GM23338 (cell line): ENCODE data around the gene RAMP1.

Source experiments
- EZH2 ChIP-seq: fragments of 200-600 bp; sonication (generic); IDR thresholded peaks from one replicate; pipeline ENCODE4 v1.8.0; 2017; ENCODE audit warnings: antibody characterized with exemption, mild to moderate bottlenecking, low read depth; ENCODE audit not compliant: unreplicated experiment
- JUNB ChIP-seq: IDR thresholded peaks from one replicate; pipeline ENCODE4 v1.6.1; 2016; ENCODE audit warnings: antibody characterized with exemption; ENCODE audit not compliant: unreplicated experiment
- POLR2AphosphoS5 ChIP-seq: IDR thresholded peaks from 2 replicates; pipeline ENCODE4 v1.6.1; 2016; ENCODE audit warnings: antibody characterized with exemption, low read depth
- TF ChIP-seq, protein P1 (sequence below): IDR thresholded peaks from one replicate; pipeline ENCODE4 v1.6.1; 2018; ENCODE audit warnings: antibody characterized with exemption; ENCODE audit not compliant: unreplicated experiment
- TF ChIP-seq, protein P2 (sequence below), 2 experiments: fragments of 200-600 bp in 1 of 2; sonication (generic) in 1 of 2; conservative IDR thresholded peaks; 2 replicates each; pipeline versions ENCODE4 v1.5.1 to v1.6.1; 2016 to 2017; ENCODE audit warnings: antibody characterized with exemption in 2 of 2, low read depth in 2 of 2, mild to moderate bottlenecking in 2 of 2, moderate library complexity in 1 of 2

DNA sequence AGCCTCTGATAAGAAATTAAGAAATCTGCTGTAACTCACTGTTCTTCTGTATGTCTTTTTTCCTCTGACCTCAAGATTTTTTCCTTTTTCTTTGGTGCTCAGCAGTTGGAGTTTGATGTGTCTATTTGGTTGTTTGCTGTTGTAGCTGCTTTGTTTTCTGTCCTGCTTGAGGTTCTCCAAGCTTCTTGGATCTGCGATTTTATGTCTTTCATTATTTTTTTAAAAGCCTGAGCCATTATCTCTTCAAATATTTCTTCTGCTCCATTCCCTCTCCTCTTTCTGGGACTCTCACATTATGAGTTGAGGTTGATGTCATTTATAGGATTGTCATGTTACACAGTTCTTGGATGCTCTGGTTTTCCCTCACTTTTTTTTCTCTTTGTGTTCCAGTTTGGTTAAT is 47.7 kb downstream of the RAMP1 start:
- no peak for TF ChIP-seq EZH2
- TF ChIP-seq, protein P1, sequence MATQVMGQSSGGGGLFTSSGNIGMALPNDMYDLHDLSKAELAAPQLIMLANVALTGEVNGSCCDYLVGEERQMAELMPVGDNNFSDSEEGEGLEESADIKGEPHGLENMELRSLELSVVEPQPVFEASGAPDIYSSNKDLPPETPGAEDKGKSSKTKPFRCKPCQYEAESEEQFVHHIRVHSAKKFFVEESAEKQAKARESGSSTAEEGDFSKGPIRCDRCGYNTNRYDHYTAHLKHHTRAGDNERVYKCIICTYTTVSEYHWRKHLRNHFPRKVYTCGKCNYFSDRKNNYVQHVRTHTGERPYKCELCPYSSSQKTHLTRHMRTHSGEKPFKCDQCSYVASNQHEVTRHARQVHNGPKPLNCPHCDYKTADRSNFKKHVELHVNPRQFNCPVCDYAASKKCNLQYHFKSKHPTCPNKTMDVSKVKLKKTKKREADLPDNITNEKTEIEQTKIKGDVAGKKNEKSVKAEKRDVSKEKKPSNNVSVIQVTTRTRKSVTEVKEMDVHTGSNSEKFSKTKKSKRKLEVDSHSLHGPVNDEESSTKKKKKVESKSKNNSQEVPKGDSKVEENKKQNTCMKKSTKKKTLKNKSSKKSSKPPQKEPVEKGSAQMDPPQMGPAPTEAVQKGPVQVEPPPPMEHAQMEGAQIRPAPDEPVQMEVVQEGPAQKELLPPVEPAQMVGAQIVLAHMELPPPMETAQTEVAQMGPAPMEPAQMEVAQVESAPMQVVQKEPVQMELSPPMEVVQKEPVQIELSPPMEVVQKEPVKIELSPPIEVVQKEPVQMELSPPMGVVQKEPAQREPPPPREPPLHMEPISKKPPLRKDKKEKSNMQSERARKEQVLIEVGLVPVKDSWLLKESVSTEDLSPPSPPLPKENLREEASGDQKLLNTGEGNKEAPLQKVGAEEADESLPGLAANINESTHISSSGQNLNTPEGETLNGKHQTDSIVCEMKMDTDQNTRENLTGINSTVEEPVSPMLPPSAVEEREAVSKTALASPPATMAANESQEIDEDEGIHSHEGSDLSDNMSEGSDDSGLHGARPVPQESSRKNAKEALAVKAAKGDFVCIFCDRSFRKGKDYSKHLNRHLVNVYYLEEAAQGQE: no peak
- TF ChIP-seq, protein P2, sequence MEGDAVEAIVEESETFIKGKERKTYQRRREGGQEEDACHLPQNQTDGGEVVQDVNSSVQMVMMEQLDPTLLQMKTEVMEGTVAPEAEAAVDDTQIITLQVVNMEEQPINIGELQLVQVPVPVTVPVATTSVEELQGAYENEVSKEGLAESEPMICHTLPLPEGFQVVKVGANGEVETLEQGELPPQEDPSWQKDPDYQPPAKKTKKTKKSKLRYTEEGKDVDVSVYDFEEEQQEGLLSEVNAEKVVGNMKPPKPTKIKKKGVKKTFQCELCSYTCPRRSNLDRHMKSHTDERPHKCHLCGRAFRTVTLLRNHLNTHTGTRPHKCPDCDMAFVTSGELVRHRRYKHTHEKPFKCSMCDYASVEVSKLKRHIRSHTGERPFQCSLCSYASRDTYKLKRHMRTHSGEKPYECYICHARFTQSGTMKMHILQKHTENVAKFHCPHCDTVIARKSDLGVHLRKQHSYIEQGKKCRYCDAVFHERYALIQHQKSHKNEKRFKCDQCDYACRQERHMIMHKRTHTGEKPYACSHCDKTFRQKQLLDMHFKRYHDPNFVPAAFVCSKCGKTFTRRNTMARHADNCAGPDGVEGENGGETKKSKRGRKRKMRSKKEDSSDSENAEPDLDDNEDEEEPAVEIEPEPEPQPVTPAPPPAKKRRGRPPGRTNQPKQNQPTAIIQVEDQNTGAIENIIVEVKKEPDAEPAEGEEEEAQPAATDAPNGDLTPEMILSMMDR (conservative IDR thresholded peaks at IDR 0.05; ENCODE audit: low read depth in 2 of 2): no peak
- TF ChIP-seq POLR2AphosphoS5: no peak
- TF ChIP-seq JUNB: no peak
